Measurements from ENCODE around the gene NADSYN1. TPM values are rescaled to one million over a fixed set of nuclear protein-coding genes. Genes with fewer than 3 reads are reported as not detected.
"Not testable (repeated sequence)": the region's sequence is repeated elsewhere in the genome, so short reads cannot be mapped to it uniquely, and the experiment has no call there.

NADSYN1 gene
- total and polyA plus RNA-seq, 2 experiments from 2014 or later: 42.0 to 50.4 TPM

- H3K79me2 ChIP-seq (ENCODE audit: insufficient read depth); H3K4me2 ChIP-seq (ENCODE audit: unreplicated experiment); H2AFZ ChIP-seq; H4K20me1 ChIP-seq (ENCODE audit: insufficient read depth); H3K4me1 ChIP-seq (ENCODE audit: insufficient read depth); H3K9ac ChIP-seq; DNase-seq; H3K27me3 ChIP-seq (replicated peaks; ENCODE audit: insufficient read depth); H3K9me2 ChIP-seq (ENCODE audit: insufficient read depth); in situ Hi-C loops (cut with MboI); H3K9me3 ChIP-seq (ENCODE audit: low read depth); H3K4me3 ChIP-seq; H3K36me3 ChIP-seq (ENCODE audit: low read depth); H3F3A ChIP-seq (ENCODE audit: insufficient read depth); H3K27ac ChIP-seq: not testable (repeated sequence)
- 38 to 39% methylated on average over 9 of the region's 9 CpGs for WGBS, 2 experiments (ENCODE audit: low coverage in 1 of 2, low lambda C conversion rate in 2 of 2, missing lambda C conversion rate in 2 of 2)
These were observed 87.7 kb downstream of the NADSYN1 start for GRCh38 chr11:71540521-71541304.

- H3K4me1 ChIP-seq (ENCODE audit: insufficient read depth): no peaks in the 10 kb centered on the region
- in situ Hi-C loops (cut with MboI): no loop called here
These were observed 89.4 kb downstream of the NADSYN1 start for GRCh38 chr11:71542382-71542781.

GRCh38 chr11:71542879-71543777 lies 90.1 kb downstream of the NADSYN1 start:
- Histone ChIP-seq H4K20me1 (ENCODE audit: insufficient read depth) (no peaks in the 10 kb centered on the region), H3F3A (ENCODE audit: insufficient read depth) (no peaks in the 10 kb centered on the region), H3K9me3 (ENCODE audit: low read depth) (no peaks in the 10 kb centered on the region), H3K79me2 (ENCODE audit: insufficient read depth) (no peaks in the 10 kb centered on the region), H3K4me2 (ENCODE audit: unreplicated experiment) (no peak overlapping the region), H2AFZ (no peak overlapping the region), H3K27me3 (replicated peaks; ENCODE audit: insufficient read depth) (peaks cover 5% of the 10 kb centered on the region; the same call in 1 of the 2 replicates), H3K9me2 (ENCODE audit: insufficient read depth) (no peaks in the 10 kb centered on the region), H3K27ac (no peak overlapping the region), H3K9ac (no peak overlapping the region), H3K36me3 (ENCODE audit: low read depth) (no peaks in the 10 kb centered on the region), H3K4me3 (no peak overlapping the region), H3K4me1 (ENCODE audit: insufficient read depth) (no peaks in the 10 kb centered on the region)
- no peak for TF ChIP-seq EZH2 (IDR thresholded peaks at IDR 0.05; ENCODE audit: insufficient read depth, poor library complexity, severe bottlenecking)
- no peak for TF ChIP-seq EZH2phosphoT487 (IDR thresholded peaks at IDR 0.05; ENCODE audit: insufficient read depth, low read depth)
- DNase-seq: peak; percentile 7
- 49 to 52% methylated on average over 15 of the region's 15 CpGs for WGBS, 2 experiments (ENCODE audit: low coverage in 1 of 2, low lambda C conversion rate in 2 of 2, missing lambda C conversion rate in 2 of 2)
- in situ Hi-C loops (cut with MboI): no loop called here

More at GRCh38 chr11:71542382-71542781, 89.4 kb downstream of the NADSYN1 start:
- Histone ChIP-seq H3K9me3 (ENCODE audit: low read depth) (no peaks in the 10 kb centered on the region), H4K20me1 (ENCODE audit: insufficient read depth) (no peaks in the 10 kb centered on the region), H3F3A (ENCODE audit: insufficient read depth) (no peaks in the 10 kb centered on the region), H3K27me3 (replicated peaks; ENCODE audit: insufficient read depth) (peaks cover 5% of the 10 kb centered on the region; the same call in 1 of the 2 replicates), H3K9ac (no peak overlapping the region), H2AFZ (no peak overlapping the region), H3K27ac (no peak overlapping the region), H3K36me3 (ENCODE audit: low read depth) (no peaks in the 10 kb centered on the region), H3K9me2 (ENCODE audit: insufficient read depth) (no peaks in the 10 kb centered on the region), H3K4me2 (ENCODE audit: unreplicated experiment) (no peak overlapping the region), H3K79me2 (ENCODE audit: insufficient read depth) (no peaks in the 10 kb centered on the region), H3K4me3 (no peak overlapping the region)
- no peak for DNase-seq
- TF ChIP-seq EZH2 (IDR thresholded peaks at IDR 0.05; ENCODE audit: insufficient read depth, poor library complexity, severe bottlenecking) (no peak), EZH2phosphoT487 (IDR thresholded peaks at IDR 0.05; ENCODE audit: insufficient read depth, low read depth) (no peak)
- WGBS, 2 experiments (ENCODE audit: low coverage in 1 of 2, low lambda C conversion rate in 2 of 2, missing lambda C conversion rate in 2 of 2): 55 to 58% methylated on average over 7 of the region's 7 CpGs

GRCh38 chr11:71543866-71544265 lies 90.9 kb downstream of the NADSYN1 start:
- H3K27me3 ChIP-seq (replicated peaks; ENCODE audit: insufficient read depth): peaks cover 5% of the 10 kb centered on the region; the same call in 1 of the 2 replicates
- H3K4me3 ChIP-seq: no peak overlapping the region
- TF ChIP-seq EZH2 (IDR thresholded peaks at IDR 0.05; ENCODE audit: insufficient read depth, poor library complexity, severe bottlenecking) (no peak), EZH2phosphoT487 (IDR thresholded peaks at IDR 0.05; ENCODE audit: insufficient read depth, low read depth) (no peak)
- 16 to 19% methylated on average over 8 of the region's 8 CpGs for WGBS, 2 experiments (ENCODE audit: low coverage in 1 of 2, low lambda C conversion rate in 2 of 2, missing lambda C conversion rate in 2 of 2)
- H3F3A ChIP-seq (ENCODE audit: insufficient read depth): no peaks in the 10 kb centered on the region
- H3K79me2 ChIP-seq (ENCODE audit: insufficient read depth): no peaks in the 10 kb centered on the region
- DNase-seq: no peak
- H4K20me1 ChIP-seq (ENCODE audit: insufficient read depth): no peaks in the 10 kb centered on the region
- H3K27ac ChIP-seq: no peak overlapping the region
- H2AFZ ChIP-seq: no peak overlapping the region
- no peaks in the 10 kb centered on the region for H3K9me3 ChIP-seq (ENCODE audit: low read depth)
- H3K9me2 ChIP-seq (ENCODE audit: insufficient read depth): no peaks in the 10 kb centered on the region
- no peak overlapping the region for H3K9ac ChIP-seq
- no peaks in the 10 kb centered on the region for H3K36me3 ChIP-seq (ENCODE audit: low read depth)
- no peaks in the 10 kb centered on the region for H3K4me1 ChIP-seq (ENCODE audit: insufficient read depth)
- no peak overlapping the region for H3K4me2 ChIP-seq (ENCODE audit: unreplicated experiment)
- in situ Hi-C loops (cut with MboI): no loop called here
